ENCODE data around the gene RBM12. TPM values are rescaled to one million over a fixed set of nuclear protein-coding genes. Genes with fewer than 3 reads are reported as not detected.
A peak's percentile ranks its signal among the peaks of the same experiment; 100 is the strongest.

RBM12 gene
- total RNA-seq, 1 experiment from 2014 or later: 125 TPM

DNA sequence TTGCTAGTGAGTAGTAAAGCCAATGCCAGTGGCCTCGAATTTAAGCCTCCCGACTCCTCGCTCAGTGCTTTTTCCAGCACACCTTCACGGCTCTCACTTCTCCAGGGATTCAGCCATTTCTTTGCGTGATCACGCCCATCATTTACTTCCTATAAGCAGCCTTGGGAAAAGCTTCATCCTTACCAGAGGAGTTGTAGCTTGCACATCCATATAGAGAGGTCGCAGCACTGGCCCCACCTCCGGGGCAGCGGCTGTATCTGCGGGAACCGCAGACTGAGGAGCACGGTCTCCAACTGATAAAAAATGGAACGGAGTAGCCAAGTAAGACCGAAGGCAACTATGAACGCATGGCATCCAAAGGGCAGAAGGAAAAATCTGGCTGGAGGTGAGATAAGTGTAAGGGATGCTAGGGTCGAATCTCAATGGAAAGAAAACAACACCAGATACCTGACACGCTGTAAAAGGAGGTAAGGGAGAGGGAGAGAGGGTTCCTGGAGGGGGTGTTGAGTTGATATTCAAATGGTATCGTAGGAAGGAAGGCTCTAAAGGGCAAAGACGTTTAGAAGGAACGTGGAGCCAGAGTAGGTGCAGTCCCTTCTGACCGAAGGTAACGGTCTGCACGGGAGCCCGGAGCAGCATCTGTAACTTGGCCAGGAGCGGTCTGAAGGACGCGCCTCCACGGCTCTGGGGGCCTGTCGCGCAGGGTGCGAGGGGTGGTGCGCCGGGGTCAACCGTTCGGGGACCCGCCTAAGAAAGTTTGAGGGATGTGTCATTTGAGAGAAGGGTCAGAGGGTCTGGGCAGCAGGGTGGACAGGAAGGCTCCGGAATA is 33.8 kb upstream of the RBM12 start:
- ChIA-PET CTCF (interaction anchor here (1.5 kb wide), 1 partner anchor 130 kb away, joined by 3 read pairs; no protein-coding TSS in a partner anchor), POLR2A (interaction anchor here (0.9 to 1.7 kb wide), 5 partner anchors 44 to 256 kb away, joined by 3 to 6 read pairs (median 3); partner anchors contain the start of genes ERGIC3, RBM39, SCAND1 and SPAG4)
- H3K4me1 Mint-ChIP-seq: peaks cover 19% of the 10 kb centered on the region
- no peaks in the 10 kb centered on the region for H3K9me3 Mint-ChIP-seq
- peaks cover 18% of the 10 kb centered on the region for H3K36me3 Mint-ChIP-seq
- DNase-seq (ENCODE audit: low spot score) (no peak), ATAC-seq (peak; percentile 16)
- H3K4me3 Mint-ChIP-seq: peak overlapping the region; percentile 93
- no peaks in the 10 kb centered on the region for H3K27me3 Mint-ChIP-seq (ENCODE audit: low read depth)
- peak overlapping the region; percentile 76 for H3K27ac Mint-ChIP-seq
- no peak for TF ChIP-seq RORB (CRISPR knock-in tag; IDR thresholded peaks at IDR 0.05)
- TF ChIP-seq FOXK1 (CRISPR knock-in tag; IDR thresholded peaks at IDR 0.05): no peak
- TF ChIP-seq, protein P1, sequence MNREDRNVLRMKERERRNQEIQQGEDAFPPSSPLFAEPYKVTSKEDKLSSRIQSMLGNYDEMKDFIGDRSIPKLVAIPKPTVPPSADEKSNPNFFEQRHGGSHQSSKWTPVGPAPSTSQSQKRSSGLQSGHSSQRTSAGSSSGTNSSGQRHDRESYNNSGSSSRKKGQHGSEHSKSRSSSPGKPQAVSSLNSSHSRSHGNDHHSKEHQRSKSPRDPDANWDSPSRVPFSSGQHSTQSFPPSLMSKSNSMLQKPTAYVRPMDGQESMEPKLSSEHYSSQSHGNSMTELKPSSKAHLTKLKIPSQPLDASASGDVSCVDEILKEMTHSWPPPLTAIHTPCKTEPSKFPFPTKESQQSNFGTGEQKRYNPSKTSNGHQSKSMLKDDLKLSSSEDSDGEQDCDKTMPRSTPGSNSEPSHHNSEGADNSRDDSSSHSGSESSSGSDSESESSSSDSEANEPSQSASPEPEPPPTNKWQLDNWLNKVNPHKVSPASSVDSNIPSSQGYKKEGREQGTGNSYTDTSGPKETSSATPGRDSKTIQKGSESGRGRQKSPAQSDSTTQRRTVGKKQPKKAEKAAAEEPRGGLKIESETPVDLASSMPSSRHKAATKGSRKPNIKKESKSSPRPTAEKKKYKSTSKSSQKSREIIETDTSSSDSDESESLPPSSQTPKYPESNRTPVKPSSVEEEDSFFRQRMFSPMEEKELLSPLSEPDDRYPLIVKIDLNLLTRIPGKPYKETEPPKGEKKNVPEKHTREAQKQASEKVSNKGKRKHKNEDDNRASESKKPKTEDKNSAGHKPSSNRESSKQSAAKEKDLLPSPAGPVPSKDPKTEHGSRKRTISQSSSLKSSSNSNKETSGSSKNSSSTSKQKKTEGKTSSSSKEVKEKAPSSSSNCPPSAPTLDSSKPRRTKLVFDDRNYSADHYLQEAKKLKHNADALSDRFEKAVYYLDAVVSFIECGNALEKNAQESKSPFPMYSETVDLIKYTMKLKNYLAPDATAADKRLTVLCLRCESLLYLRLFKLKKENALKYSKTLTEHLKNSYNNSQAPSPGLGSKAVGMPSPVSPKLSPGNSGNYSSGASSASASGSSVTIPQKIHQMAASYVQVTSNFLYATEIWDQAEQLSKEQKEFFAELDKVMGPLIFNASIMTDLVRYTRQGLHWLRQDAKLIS (CRISPR knock-in tag; IDR thresholded peaks at IDR 0.05; ENCODE audit: borderline replicate concordance): no peak
- TF ChIP-seq, protein P2, sequence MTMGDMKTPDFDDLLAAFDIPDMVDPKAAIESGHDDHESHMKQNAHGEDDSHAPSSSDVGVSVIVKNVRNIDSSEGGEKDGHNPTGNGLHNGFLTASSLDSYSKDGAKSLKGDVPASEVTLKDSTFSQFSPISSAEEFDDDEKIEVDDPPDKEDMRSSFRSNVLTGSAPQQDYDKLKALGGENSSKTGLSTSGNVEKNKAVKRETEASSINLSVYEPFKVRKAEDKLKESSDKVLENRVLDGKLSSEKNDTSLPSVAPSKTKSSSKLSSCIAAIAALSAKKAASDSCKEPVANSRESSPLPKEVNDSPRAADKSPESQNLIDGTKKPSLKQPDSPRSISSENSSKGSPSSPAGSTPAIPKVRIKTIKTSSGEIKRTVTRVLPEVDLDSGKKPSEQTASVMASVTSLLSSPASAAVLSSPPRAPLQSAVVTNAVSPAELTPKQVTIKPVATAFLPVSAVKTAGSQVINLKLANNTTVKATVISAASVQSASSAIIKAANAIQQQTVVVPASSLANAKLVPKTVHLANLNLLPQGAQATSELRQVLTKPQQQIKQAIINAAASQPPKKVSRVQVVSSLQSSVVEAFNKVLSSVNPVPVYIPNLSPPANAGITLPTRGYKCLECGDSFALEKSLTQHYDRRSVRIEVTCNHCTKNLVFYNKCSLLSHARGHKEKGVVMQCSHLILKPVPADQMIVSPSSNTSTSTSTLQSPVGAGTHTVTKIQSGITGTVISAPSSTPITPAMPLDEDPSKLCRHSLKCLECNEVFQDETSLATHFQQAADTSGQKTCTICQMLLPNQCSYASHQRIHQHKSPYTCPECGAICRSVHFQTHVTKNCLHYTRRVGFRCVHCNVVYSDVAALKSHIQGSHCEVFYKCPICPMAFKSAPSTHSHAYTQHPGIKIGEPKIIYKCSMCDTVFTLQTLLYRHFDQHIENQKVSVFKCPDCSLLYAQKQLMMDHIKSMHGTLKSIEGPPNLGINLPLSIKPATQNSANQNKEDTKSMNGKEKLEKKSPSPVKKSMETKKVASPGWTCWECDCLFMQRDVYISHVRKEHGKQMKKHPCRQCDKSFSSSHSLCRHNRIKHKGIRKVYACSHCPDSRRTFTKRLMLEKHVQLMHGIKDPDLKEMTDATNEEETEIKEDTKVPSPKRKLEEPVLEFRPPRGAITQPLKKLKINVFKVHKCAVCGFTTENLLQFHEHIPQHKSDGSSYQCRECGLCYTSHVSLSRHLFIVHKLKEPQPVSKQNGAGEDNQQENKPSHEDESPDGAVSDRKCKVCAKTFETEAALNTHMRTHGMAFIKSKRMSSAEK (CRISPR knock-in tag; IDR thresholded peaks at IDR 0.05; ENCODE audit: borderline replicate concordance): no peak
- no peak for TF ChIP-seq JAZF1 (CRISPR knock-in tag; IDR thresholded peaks at IDR 0.05)
- TF ChIP-seq, protein P3, sequence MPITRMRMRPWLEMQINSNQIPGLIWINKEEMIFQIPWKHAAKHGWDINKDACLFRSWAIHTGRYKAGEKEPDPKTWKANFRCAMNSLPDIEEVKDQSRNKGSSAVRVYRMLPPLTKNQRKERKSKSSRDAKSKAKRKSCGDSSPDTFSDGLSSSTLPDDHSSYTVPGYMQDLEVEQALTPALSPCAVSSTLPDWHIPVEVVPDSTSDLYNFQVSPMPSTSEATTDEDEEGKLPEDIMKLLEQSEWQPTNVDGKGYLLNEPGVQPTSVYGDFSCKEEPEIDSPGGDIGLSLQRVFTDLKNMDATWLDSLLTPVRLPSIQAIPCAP (CRISPR knock-in tag; IDR thresholded peaks at IDR 0.05): no peak
- TF ChIP-seq, protein P4, sequence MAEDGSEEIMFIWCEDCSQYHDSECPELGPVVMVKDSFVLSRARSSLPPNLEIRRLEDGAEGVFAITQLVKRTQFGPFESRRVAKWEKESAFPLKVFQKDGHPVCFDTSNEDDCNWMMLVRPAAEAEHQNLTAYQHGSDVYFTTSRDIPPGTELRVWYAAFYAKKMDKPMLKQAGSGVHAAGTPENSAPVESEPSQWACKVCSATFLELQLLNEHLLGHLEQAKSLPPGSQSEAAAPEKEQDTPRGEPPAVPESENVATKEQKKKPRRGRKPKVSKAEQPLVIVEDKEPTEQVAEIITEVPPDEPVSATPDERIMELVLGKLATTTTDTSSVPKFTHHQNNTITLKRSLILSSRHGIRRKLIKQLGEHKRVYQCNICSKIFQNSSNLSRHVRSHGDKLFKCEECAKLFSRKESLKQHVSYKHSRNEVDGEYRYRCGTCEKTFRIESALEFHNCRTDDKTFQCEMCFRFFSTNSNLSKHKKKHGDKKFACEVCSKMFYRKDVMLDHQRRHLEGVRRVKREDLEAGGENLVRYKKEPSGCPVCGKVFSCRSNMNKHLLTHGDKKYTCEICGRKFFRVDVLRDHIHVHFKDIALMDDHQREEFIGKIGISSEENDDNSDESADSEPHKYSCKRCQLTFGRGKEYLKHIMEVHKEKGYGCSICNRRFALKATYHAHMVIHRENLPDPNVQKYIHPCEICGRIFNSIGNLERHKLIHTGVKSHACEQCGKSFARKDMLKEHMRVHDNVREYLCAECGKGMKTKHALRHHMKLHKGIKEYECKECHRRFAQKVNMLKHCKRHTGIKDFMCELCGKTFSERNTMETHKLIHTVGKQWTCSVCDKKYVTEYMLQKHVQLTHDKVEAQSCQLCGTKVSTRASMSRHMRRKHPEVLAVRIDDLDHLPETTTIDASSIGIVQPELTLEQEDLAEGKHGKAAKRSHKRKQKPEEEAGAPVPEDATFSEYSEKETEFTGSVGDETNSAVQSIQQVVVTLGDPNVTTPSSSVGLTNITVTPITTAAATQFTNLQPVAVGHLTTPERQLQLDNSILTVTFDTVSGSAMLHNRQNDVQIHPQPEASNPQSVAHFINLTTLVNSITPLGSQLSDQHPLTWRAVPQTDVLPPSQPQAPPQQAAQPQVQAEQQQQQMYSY (CRISPR knock-in tag; IDR thresholded peaks at IDR 0.05): no peak
- no peak for TF ChIP-seq SMAD4 (CRISPR knock-in tag; IDR thresholded peaks at IDR 0.05)
- TF ChIP-seq, protein P5, sequence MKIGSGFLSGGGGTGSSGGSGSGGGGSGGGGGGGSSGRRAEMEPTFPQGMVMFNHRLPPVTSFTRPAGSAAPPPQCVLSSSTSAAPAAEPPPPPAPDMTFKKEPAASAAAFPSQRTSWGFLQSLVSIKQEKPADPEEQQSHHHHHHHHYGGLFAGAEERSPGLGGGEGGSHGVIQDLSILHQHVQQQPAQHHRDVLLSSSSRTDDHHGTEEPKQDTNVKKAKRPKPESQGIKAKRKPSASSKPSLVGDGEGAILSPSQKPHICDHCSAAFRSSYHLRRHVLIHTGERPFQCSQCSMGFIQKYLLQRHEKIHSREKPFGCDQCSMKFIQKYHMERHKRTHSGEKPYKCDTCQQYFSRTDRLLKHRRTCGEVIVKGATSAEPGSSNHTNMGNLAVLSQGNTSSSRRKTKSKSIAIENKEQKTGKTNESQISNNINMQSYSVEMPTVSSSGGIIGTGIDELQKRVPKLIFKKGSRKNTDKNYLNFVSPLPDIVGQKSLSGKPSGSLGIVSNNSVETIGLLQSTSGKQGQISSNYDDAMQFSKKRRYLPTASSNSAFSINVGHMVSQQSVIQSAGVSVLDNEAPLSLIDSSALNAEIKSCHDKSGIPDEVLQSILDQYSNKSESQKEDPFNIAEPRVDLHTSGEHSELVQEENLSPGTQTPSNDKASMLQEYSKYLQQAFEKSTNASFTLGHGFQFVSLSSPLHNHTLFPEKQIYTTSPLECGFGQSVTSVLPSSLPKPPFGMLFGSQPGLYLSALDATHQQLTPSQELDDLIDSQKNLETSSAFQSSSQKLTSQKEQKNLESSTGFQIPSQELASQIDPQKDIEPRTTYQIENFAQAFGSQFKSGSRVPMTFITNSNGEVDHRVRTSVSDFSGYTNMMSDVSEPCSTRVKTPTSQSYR (CRISPR knock-in tag; IDR thresholded peaks at IDR 0.05): 0 out of 2 replicates have a peak, but pooled peaks have one; percentile 8
- TF ChIP-seq NFYB (CRISPR knock-in tag; conservative IDR thresholded peaks at IDR 0.05; ENCODE audit: low read depth): no peak
- TF ChIP-seq, protein P6, sequence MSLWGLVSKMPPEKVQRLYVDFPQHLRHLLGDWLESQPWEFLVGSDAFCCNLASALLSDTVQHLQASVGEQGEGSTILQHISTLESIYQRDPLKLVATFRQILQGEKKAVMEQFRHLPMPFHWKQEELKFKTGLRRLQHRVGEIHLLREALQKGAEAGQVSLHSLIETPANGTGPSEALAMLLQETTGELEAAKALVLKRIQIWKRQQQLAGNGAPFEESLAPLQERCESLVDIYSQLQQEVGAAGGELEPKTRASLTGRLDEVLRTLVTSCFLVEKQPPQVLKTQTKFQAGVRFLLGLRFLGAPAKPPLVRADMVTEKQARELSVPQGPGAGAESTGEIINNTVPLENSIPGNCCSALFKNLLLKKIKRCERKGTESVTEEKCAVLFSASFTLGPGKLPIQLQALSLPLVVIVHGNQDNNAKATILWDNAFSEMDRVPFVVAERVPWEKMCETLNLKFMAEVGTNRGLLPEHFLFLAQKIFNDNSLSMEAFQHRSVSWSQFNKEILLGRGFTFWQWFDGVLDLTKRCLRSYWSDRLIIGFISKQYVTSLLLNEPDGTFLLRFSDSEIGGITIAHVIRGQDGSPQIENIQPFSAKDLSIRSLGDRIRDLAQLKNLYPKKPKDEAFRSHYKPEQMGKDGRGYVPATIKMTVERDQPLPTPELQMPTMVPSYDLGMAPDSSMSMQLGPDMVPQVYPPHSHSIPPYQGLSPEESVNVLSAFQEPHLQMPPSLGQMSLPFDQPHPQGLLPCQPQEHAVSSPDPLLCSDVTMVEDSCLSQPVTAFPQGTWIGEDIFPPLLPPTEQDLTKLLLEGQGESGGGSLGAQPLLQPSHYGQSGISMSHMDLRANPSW (CRISPR knock-in tag; conservative IDR thresholded peaks at IDR 0.05; ENCODE audit: low read depth): no peak
- TF ChIP-seq ELF4 (CRISPR knock-in tag; IDR thresholded peaks at IDR 0.05; ENCODE audit: low read depth): peak; percentile 26; the same call in 1 of the 2 replicates
- no peak for TF ChIP-seq TP53 (CRISPR knock-in tag; IDR thresholded peaks at IDR 0.05)
- TF ChIP-seq MXD4 (CRISPR knock-in tag; IDR thresholded peaks at IDR 0.05; ENCODE audit: borderline replicate concordance): no peak
- TF ChIP-seq TEAD4 (CRISPR knock-in tag; IDR thresholded peaks at IDR 0.05): no peak
- 0 out of 2 replicates have a peak, but pooled peaks have one; percentile 12 for TF ChIP-seq JUN (CRISPR knock-in tag; IDR thresholded peaks at IDR 0.05)
- TF ChIP-seq NFE2L1 (CRISPR knock-in tag; IDR thresholded peaks at IDR 0.05): 0 out of 2 replicates have a peak, but pooled peaks have one; percentile 18
